GM12878 (cell line): ENCODE results near the gene ULK1.

Experiments
- ATF3 ChIP-seq: IDR thresholded peaks from 2 replicates; pipeline ENCODE4 v1.6.1; 2011; ENCODE audit warnings: low read depth, mild to moderate bottlenecking, low read length, moderate library complexity, borderline replicate concordance; ENCODE audit errors: extremely low read depth
- CTCF ChIP-seq, 3 experiments: IDR thresholded peaks in 2 of 3; conservative IDR thresholded peaks in 1 of 3; 2 replicates each; pipeline ENCODE4 v1.5.1; 2011; ENCODE audit warnings: low read depth in 3 of 3, low read length in 3 of 3, mild to moderate bottlenecking in 3 of 3, control low read depth in 2 of 3, moderate library complexity in 2 of 3, inconsistent platforms in 1 of 3, mixed read lengths in 1 of 3; ENCODE audit not compliant: control insufficient read depth in 2 of 3, insufficient read depth in 1 of 3; ENCODE audit errors: extremely low read depth in 1 of 3
- GABPA ChIP-seq: IDR thresholded peaks from 2 replicates; pipeline ENCODE4 v1.6.1; 2014; ENCODE audit warnings: antibody characterized with exemption, low read depth, mild to moderate bottlenecking, inconsistent platforms
- KAT2A ChIP-seq: conservative IDR thresholded peaks from 2 replicates; pipeline ENCODE4 v1.6.1; 2011; ENCODE audit warnings: low read depth, low read length; ENCODE audit not compliant: control insufficient read depth
- POLR2AphosphoS5 ChIP-seq: IDR thresholded peaks from 2 replicates; pipeline ENCODE4 v1.6.1; 2011; ENCODE audit warnings: mild to moderate bottlenecking, low read length, inconsistent platforms
- TCF7 ChIP-seq: IDR thresholded peaks from 2 replicates; pipeline ENCODE4 v1.6.1; 2014; ENCODE audit warnings: antibody characterized with exemption, borderline replicate concordance

DNA sequence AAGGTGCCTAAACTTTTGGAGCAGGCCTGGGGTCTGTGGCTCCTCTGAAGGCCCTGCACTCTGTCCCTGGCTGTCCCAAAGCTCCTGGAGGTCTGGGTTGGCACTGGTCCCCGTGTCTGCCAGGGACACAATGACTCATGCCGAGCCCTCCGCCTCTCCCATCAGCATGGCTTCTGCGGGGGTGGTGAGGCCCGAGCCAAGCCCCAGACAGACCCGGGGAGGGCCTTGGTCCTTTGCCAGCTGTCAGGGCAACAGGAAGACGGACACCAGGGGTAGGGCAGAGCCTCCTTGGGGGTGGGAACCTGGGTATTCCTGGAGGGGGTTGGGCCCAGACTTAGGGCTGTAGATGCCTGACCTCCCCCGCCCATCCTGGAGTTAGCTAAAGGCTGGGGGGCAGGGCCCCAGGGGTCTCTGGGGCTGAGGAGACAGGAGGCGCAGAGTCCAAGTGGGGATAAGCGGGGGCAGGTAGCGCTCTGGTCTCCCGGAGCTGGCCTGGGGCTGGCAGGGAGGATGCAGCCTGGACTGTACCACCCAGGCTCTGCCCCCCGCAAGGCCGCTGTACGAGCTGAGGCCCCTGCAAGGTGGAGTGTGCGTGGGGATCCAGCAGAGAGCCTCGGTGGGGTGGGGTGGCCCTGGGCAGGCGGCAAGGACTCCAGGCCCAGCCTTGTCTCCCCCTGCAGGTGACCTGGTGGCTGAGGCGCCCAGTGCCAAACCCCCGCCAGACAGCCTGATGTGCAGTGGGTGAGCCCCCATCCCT is 18.3 kb downstream of the ULK1 start:
- TF ChIP-seq CTCF (IDR thresholded peaks at IDR 0.05 in 2 of 3, conservative IDR thresholded peaks at IDR 0.05 in 1 of 3; ENCODE audit: control insufficient read depth in 2 of 3, extremely low read depth in 1 of 3, insufficient read depth in 1 of 3, low read depth in 3 of 3, low read length in 3 of 3) (no peak), KAT2A (no peak), POLR2AphosphoS5 (no peak), ATF3 (no peak), GABPA (no peak), TCF7 (no peak)
